ENCODE results near the gene IKBIP.

IKBIP gene

DNA sequence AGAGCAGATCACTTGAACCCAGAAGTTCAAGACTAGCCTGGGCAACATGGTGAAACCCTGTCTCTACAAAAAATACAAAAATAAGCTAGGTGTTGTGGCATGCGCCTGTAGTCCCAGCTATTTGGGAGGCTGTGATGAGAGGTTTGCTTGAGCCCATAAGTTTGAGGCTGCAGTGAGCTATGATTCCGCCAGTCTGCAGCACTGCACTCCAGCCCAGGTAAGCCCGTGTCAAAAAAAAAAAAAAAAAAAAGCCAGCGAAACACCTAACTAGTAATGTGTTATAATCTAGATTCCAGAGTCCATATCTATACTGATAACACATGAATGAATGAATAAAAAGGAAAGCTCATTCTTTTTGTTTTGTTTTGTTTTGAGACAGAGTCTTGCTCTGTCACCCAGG lies 69.6 kb downstream of the IKBIP start:
- no peak for DNase-seq

Data from suppressor macrophage treated with lipopolysaccharide for 4 hours (primary cell).